Activated CD4-positive, alpha-beta T cell treated with anti-CD3 and anti-CD28 coated beads for 48 hours (primary cell): ENCODE results near the gene NRN1.

Source experiments
- DNase-seq: peaks from one replicate; pipeline ENCODE4 v3.0.0-alpha.2; 2020

Gene NRN1

DNA sequence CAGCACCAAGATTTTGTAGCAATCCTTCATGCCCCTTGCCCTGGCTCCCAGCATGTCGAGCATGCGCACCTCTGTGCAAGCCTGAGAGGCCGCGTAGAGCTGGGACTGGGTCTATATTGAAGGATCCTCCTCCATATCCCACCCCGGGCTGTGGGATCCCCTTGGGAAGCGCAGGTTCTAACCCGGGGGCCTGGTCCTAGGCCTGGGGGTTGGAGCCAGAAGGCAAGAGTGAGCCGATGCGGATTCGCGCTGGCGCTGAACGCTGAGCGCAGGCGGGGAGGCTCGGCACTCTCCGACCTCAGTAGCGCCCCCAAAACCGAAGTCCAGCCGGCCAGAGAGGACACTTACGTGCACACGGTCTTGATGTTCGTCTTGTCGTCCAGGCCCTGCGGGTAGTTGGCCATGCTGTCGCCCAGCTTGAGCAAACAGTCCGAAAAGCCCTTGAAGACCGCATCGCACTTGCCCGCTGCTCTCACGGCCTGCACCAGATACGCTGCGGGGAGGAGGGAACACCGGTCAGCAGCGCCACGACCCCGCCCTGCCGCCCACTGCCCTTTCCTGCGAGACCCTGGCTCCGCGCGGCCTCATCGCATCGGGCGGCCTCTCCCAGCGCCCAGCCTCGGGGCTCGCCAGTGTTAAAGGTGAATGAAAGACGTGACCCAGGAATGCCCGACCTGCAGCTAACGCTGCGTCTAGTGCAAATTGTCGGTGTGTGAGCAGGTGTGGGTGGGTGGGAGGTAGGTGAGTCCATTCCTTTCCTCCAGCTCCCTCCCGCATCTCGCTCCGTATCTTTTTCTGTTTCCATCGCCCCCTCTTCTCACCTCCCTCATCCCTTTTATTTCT, 4.5 kb downstream of the NRN1 start:
- peak; percentile 15 for DNase-seq

DNA sequence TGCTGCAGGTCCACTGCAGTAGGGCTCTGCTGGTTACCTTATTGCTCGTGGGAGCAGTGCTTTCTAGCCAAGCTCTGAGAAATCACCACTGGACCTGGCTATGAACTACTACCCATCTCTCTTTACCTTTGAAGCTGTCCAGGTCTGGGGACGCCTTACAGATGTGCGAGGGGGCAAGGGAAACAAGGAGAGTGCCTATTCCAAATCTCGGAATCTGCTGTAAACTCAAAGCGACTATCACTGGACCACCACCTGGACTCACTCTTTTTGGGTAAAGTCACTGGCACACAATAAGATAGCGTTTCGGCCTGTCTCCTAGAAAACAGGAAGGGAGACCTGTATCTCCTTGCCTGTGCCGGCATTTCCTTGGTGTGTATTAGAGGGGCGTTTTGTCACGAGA, 5.3 kb downstream of the NRN1 start:
- DNase-seq = no peak

DNA sequence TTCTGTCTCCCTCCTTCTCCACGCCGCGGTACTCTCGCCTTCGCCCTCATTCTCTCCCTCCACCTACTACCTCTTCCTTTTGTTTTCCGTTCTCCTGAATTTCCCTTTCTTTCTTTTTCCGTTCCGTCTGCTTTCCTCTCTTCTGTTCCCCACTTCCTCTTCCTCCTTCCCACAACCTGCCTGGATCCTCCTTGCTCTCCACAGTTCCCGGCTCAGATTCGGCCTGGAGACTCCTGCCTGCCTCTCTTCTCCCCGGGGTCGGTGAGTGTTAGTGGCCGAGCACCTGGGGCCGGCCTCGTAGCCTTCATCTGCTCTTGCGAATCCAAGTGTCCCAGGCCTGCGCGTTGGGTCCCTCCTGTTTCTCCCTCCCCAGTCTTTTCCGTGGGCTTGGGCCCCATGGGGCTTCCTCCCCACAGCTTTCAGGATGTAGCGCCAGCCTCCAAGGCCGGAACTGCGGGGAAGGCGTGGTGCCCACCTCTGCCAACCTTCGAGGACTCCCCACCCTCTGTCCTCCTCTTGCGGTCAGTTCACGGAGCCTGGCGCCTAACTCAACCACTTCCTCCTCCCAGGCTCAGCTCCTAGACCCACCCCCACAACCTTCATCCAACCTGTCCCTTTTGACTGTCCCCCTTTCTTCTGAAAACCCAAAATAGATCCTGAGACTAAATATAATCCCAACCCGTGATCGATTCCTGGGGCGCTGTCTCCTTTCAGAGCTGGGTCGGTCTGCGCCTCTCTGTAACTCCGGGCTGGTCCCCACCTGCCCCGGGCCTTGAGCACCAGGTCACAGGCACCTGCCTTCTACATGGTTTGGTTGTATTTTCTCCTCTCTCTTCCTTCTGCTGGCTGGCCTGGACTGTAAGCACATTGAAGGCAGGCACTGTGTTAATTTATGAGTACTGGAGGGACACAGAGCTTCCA, 6.8 kb downstream of the NRN1 start:
- peak; percentile 7 for DNase-seq

DNA sequence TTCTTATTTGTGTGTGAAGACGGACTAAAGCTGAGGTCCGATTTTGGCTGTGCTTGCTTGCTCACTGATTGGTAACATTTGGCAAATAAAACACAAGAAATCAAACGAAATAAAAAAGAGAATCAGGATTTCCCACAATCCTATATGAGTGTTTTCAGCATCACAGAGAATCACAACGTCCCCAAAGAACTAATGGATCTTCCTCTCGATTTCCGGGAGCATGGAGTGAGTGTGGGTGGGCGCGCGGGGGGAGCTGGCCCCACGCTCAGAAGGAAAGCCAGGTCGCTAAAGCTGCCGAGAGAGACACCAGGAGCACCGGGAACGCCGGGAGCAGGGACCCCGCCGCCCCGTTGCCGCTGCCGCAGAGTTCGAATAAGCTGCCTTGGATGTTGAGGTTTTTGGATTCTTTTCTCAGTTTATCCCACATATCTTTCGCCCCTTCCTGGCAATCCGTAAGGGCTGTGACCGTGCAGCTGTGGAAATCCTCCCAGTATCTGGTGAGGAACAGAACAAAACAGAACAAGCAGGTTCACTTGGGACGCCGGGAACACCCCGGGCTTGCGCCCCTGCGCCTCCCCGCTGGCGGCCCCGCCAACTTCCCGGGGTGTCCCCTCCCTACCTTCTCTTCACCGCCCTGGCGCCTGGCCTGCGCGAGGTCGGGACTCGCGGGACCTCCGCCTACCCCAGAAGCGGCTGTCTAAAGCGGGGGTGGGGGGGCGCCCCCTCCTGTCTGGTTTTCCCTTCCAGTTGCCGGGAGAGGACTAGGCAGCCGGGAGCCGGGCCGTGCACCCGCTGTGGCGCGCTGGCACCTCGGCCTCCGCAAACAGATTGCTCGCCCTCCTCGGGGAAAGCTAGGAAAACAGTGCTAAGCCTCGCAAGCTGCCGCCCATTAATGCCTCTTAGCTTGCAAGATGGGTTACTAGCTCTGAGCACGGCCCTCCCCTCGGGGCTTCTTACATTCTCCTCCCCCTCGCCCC, 7.7 kb downstream of the NRN1 start:
- DNase-seq = peak; percentile 29

DNA sequence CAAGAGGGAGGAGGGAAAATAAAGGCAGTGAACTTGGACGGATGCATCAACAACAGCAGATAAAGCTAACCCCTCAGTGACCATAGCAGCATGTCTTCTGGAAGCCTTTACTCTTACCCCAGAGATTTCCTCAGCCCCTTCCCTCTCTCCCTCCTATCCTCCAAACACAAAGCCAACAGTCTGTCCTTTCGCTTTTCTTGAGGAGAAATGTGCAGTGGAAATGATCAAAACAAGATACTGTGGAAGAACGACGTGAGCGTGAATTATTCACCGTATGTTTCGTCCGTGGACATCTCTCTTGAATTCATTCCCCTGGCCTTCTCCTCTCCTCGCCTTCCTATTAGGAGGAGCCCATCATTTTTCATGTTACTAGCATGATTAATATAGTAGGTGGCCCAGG, 8.5 kb downstream of the NRN1 start:
- DNase-seq = no peak

DNA sequence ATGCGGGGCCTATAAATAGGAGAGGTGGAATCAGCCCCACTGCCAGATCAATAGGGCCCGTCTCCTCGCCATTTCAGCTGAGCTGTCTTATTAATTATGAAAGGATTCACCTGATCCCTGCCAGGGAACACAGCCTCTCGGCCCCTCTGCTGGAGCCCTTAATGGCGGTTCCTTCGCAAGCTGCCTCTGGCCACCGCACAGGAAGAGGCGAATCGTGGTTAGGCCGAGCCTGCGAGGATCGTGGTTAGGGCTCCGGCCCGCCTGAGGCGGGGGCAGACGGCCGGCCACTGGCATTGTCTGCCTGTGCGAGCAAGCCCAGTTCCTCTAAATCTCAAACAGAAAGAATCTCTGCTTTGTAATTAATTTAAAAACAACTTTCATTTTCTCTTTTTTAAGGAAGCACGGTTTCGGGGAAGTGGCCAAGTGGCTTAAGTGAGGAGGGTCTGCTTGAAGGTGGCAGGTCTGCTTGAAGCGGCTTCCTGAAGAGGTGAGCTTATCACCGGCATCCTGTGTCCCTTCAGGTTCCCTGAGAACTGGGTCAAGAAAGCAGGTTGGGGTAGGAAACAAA, 9.2 kb downstream of the NRN1 start:
- peak; percentile 13 for DNase-seq

DNA sequence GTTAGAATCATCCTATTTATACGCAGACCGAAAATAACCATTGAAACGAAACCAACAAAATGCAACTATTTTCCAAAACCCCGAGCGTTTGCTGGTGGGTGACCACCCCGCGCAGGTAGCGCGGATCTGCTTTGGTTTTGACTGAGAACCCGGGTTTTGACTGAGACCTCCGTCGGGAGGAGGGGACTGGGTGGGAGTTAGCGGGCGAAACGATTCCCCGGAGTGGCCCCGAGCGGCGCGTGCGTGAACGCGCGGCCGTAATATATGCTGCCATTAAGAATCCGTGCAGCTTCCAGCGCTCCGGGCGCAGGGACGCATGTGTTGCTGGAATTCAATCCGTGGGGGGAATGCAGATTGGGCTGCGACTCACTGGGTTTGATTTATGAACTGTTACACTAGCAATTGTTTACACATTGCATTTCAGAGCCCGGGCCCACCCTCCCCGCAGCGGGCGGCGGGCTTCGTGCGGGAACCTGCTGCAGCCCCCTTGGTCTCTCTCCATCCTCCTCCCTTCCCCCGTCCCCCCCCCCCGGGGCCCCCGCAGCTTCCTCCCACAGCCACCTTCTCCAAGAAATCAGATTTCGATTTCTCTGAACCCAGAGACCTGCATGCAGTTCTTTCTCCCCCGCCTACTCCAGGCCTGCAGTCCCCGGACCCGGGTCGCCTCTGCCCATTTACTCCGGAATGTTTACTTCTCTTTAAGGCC, 9.9 kb downstream of the NRN1 start:
- peak; percentile 21 for DNase-seq

DNA sequence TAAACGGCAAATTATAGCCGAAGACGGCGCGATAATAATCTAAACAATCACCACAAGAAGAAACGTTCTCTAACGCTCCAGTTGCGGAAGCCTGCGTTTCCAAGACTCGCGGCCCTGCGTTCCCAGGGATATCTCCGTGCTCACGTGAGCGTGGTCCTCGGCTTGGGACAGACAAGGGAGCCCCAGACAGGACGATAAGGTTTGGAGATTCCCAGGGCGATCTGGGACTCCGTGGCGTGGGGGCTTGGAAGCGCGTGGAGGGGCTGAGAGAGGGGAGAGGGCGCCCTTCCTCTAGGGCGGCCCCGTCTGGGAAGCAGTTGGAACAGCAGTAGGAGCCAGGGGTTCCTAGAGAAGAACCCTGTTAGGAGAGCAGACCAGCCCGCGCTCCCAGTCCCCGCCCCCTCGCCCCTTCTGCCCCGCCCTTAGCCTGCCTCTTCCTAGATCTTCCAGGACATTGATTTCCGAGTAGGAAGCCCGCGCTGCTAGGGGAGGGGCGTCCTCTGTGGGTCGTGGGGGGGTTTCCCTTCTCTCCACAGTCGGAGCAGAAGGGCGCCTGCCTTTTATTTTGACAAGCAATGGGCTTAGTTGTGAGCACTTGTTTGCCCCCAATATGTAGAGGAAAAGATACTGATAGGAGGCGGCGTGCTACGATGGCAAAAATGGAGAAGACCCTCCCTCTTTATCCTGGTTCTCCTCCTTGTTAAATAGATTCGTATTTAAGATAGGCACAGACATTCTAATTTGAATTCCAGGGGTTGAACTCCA, 10.6 kb downstream of the NRN1 start:
- DNase-seq = peak; percentile 9

DNA sequence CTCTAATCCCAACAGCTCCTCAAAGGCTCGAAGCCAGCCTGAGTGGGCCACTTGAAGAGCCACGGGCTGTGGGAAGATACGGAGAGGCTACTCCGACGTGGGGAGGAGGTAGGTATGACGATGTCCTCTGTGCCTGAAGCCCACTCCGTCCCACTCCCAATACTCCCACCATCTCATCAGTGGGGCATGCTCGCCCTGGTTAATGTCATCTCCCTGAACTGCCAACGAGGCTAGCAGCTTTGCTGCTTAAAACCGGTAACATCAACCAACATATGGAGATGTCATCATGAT, 11.1 kb downstream of the NRN1 start:
- DNase-seq = peak; percentile 7

DNA sequence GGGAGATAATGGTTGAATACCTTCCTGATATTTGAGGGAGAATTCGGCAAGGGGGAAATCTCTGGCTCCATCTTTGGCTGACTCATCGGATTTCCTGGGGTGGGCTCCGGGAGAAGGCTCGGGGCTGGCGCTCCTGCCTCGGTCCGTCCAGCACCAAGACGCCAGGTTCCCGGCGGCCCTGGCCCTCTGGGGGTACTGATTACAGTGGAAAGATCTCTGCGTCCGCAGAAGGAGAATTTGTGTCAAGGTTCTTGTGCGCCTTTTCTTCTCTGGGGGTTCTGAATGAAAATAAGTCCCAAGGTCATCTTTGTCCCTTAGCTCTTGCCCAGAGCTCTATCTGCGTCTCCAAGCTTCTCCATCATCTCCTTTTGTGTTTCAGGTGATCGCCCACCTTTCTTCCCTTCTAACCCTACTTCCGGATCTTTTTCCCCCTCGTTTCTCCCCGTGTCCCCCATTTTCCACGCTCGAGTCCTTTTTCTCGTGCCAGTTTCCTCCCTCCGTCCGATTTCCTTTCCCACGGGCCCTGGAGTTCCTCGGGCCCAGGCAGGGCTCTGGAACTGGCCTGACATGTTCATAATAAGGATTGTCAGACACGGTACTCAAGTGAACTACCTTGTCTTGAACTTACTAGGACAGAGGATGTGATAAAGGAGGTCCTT, 11.6 kb downstream of the NRN1 start:
- DNase-seq = no peak

DNA sequence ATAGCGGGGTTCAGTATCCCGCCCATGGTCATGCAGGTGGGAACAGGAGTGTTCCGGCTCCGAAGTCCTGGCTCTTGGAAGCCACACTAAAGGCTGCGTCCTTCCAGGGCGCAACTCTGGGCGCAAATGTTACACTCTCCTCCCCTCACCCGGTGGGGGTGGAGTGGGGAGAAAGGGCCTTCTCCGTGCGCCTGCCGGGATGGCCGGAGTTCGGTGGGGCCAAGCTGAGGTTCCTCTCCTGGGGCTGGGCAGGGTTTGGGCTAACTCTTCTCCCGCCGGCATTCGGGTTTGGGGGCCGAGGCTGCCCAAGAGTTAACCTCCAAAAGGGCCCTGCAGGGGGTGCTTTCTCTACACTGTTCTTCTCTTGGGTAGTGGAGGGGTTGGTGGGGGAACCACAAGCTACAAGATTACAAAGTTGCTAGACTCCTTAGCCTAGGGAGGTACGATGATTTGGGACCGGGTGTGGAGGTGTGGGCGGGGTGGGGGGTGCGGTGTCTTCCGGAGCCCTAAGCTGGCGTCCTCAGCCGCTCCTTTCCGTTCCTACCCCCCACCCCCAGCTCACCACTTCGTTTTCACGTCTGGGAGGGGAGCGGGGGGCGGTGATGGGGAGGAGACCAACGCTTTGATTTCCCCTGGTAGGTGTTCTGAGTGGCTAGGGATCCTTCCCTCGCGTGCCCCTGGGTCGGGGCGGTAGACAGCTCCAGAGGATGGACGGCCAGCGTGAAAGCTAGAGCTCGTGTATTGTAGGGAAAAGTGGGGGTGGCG, 12.3 kb downstream of the NRN1 start:
- peak; percentile 14 for DNase-seq

DNA sequence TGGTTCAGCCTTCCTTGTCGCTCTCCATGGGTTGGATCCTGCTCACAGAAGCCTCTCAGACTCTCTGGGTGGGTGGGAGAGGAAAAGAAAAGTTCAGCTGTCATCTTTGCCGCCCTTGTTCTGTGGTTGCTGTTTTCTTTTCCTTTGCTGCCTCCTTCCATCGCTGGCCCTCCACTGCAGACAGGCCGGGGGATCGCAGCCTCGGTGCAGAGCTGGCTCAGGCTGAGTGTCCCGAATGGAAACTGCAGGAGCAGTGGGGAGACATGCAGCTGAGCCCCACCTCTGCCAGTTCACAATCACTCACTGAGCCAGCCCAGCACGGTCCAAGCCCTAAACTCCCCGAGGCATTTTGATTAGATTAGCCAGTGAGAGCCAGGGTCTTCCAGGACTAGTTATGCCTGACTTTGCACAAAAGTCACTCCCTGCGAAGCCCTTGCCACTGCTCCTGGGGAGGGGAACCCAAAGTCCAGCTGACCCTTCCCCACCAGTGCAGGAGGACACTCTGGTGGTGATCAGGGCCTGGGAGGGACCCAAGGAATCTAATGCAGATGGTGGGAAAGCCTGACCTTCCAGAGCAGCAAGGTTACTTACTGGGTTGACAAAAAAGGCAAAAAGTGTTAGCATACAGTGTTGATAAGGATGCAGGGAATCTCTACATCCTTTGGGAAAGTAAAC, 14.0 kb downstream of the NRN1 start:
- DNase-seq = no peak

DNA sequence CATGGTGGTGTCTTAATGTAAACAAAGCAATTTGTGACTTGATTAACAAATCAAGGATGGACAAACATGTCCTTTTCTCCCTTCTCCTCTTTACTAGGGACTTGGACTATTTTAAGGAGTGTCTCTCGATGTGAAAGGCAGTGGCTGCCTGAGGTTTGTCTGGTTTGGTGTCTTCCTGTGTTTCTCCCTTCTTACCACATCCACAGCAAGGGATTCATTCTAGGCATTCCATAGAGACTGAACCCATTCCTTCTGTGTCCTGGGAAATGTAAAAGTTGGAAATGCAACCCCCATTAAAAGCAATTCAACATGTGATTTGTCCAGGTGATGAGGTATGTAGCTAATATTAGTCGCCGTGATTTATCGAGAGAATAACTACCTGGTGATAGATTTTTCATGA, 15.9 kb downstream of the NRN1 start:
- no peak for DNase-seq

DNA sequence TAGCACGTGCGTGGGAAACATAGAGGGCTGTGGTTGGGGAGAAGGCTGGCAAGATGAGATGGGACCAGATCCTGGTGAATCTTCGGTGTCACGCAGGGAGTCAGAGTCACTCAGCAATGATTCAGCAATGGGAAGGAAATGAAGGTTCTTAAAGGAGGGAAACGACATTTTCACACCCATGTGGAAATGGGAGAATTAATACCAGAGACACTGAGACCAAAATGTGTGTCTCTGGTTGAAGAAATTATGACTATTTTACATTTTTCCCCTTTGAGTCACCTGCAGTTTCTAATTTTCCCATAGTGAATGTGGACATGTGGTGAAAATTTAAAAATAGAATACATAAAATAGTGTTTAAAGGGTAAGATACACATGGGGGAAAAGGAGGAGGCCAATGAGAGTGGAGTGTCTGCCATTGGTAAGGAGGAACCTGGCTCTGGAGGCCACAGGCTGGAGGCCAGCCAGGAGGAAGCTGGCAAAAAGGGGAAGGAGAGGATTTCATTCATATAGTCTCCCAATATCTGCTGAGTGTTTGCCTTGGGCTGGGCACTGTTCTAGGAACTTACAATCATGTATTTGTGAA, 17.5 kb downstream of the NRN1 start:
- no peak for DNase-seq

DNA sequence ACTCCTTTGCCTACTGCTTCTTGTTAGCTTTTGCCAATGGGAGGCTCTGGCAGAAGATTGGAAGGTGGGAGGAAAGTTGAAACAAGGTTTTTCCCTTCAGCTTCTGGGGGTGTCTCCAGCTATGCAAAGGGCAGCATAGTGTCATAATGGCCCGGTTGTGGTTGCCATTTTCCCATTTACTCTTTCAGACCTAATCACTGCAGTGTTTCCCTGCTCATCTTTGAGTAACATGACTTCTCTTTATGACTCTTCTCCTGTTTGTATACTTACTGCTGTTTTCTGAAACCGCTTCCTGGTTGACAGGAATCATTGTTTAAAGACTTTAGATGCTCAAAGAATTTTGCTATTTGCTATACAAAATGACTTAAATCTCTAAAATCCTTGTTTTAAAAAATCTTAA, 19.9 kb downstream of the NRN1 start:
- DNase-seq = peak; percentile 27

DNA sequence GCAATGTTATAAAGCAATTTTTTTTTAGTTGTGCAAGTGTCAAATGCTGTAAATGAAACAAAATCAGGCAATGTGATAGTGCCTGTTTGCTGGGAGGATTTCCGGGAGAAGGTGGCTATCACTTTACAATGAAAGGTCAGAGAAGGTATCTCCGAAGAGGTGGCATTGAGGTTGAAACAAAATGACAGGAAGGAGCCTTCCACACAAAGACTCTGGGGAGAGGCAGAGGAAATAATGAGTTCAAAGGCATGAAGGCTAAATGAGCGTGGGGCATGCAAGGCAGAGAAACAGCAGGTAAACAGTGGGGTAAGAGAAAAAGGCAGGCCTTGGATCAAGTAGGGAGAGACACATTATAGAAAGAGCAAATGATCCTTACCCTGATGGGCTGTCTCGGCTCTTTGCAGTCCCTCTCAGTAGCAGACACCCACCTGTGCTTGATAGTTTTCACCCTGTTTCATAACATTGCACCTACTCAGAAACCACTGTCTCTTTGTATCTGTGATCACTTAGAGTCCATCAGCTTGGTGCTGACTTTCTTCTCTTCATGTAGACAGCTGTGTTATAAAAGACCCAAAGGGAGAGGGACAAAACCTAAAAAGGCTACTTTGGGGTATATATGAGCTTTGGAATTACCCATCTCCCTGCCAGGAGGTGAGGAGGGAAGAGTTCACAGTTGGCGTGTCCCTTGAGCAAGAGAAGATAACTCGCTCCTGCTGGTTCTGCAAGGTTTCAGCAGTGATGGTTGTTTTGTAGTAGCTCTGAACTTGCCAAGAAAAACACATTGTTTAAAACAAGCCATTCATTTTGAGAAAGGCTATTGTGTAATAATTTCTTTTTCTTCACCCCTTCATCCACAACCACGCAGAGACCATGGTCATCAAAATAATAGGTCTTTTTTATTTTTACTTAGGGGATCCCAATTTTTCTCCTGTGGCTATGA, 22.3 kb downstream of the NRN1 start:
- no peak for DNase-seq
